ENCODE results near the gene RARA.

RARA gene

GRCh38 chr17:40349477-40349894 is 40.5 kb downstream of the RARA start:
- ATAC-seq (ENCODE audit: insufficient read depth, low read depth) (no peak), DNase-seq (no peak)
- Histone ChIP-seq H3K27me3 (ENCODE audit: insufficient read depth, low read length, poor library complexity) (no peaks in the 10 kb centered on the region), H3K36me3 (ENCODE audit: insufficient read depth, low read length) (peaks cover 6% of the 10 kb centered on the region; the same call in 1 of the 2 replicates), H3K27ac (ENCODE audit: low read length) (no peak overlapping the region), H4K20me1 (ENCODE audit: insufficient read depth, low read length) (peaks cover 5% of the 10 kb centered on the region; the same call in 1 of the 2 replicates), H3K9me3 (ENCODE audit: insufficient read depth, low read length, severe bottlenecking) (no peaks in the 10 kb centered on the region), H3K4me3 (ENCODE audit: low read depth in 1 of 2, low read length in 2 of 2) (no peak overlapping the region), H3K4me1 (ENCODE audit: insufficient read depth, low read length) (no peaks in the 10 kb centered on the region), H2AFZ (ENCODE audit: low read depth, low read length) (no peak overlapping the region), H3K4me2 (ENCODE audit: insufficient read depth, low read length) (no peak overlapping the region), H3K79me2 (ENCODE audit: insufficient read depth, low read length) (no peaks in the 10 kb centered on the region), H3K9ac (ENCODE audit: low read depth, low read length) (no peak overlapping the region)
- no peak for TF ChIP-seq CTCF (IDR thresholded peaks at IDR 0.05; ENCODE audit: borderline replicate concordance, extremely low read depth, low read length, poor library complexity, severe bottlenecking)
- TF ChIP-seq EZH2 (IDR thresholded peaks at IDR 0.05; ENCODE audit: borderline replicate concordance, low read depth, low read length, severe bottlenecking), result no peak

- DNase-seq (no peak), ATAC-seq (ENCODE audit: insufficient read depth, low read depth) (no peak)
- Histone ChIP-seq H3K4me2 (ENCODE audit: insufficient read depth, low read length) (no peak overlapping the region), H3K27me3 (ENCODE audit: insufficient read depth, low read length, poor library complexity) (no peaks in the 10 kb centered on the region), H2AFZ (ENCODE audit: low read depth, low read length) (no peak overlapping the region), H3K36me3 (ENCODE audit: insufficient read depth, low read length) (peaks cover 6% of the 10 kb centered on the region; the same call in 1 of the 2 replicates), H3K4me1 (ENCODE audit: insufficient read depth, low read length) (no peaks in the 10 kb centered on the region), H3K27ac (ENCODE audit: low read length) (no peak overlapping the region), H3K9me3 (ENCODE audit: insufficient read depth, low read length, severe bottlenecking) (no peaks in the 10 kb centered on the region), H3K4me3 (ENCODE audit: low read depth in 1 of 2, low read length in 2 of 2) (no peak overlapping the region), H3K9ac (ENCODE audit: low read depth, low read length) (no peak overlapping the region), H4K20me1 (ENCODE audit: insufficient read depth, low read length) (no peaks in the 10 kb centered on the region), H3K79me2 (ENCODE audit: insufficient read depth, low read length) (no peaks in the 10 kb centered on the region)
- TF ChIP-seq CTCF (IDR thresholded peaks at IDR 0.05; ENCODE audit: borderline replicate concordance, extremely low read depth, low read length, poor library complexity, severe bottlenecking) (no peak), EZH2 (IDR thresholded peaks at IDR 0.05; ENCODE audit: borderline replicate concordance, low read depth, low read length, severe bottlenecking) (no peak)
These were observed 41.1 kb downstream of the RARA start for GRCh38 chr17:40349895-40350688.

GRCh38 chr17:40350689-40351358 is 41.8 kb downstream of the RARA start:
- TF ChIP-seq CTCF (IDR thresholded peaks at IDR 0.05; ENCODE audit: borderline replicate concordance, extremely low read depth, low read length, poor library complexity, severe bottlenecking) (no peak), EZH2 (IDR thresholded peaks at IDR 0.05; ENCODE audit: borderline replicate concordance, low read depth, low read length, severe bottlenecking) (no peak)
- no peak for DNase-seq
- Histone ChIP-seq H3K27ac (ENCODE audit: low read length) (no peak overlapping the region), H3K4me3 (ENCODE audit: low read depth in 1 of 2, low read length in 2 of 2) (no peak overlapping the region), H3K4me2 (ENCODE audit: insufficient read depth, low read length) (no peak overlapping the region), H2AFZ (ENCODE audit: low read depth, low read length) (no peak overlapping the region), H3K9me3 (ENCODE audit: insufficient read depth, low read length, severe bottlenecking) (no peaks in the 10 kb centered on the region), H3K9ac (ENCODE audit: low read depth, low read length) (no peak overlapping the region), H3K79me2 (ENCODE audit: insufficient read depth, low read length) (no peaks in the 10 kb centered on the region), H3K27me3 (ENCODE audit: insufficient read depth, low read length, poor library complexity) (no peaks in the 10 kb centered on the region), H4K20me1 (ENCODE audit: insufficient read depth, low read length) (no peaks in the 10 kb centered on the region), H3K36me3 (ENCODE audit: insufficient read depth, low read length) (peaks cover 11% of the 10 kb centered on the region), H3K4me1 (ENCODE audit: insufficient read depth, low read length) (no peaks in the 10 kb centered on the region)
- no peak for ATAC-seq (ENCODE audit: insufficient read depth, low read depth)
